SKM-1 treated with dmso at 0.1 percent for 144 hours (cell line): ENCODE measurements around the gene HSPB1.
"Not testable (repeated sequence)": the region's sequence is repeated elsewhere in the genome, so short reads cannot be mapped to it uniquely, and the experiment has no call there.

Source experiments
- DNase-seq: peaks from one replicate; lab custom pipeline; 2025; ENCODE audit not compliant: unreplicated experiment; lab: John Stamatoyannopoulos, UW

HSPB1 gene

DNA sequence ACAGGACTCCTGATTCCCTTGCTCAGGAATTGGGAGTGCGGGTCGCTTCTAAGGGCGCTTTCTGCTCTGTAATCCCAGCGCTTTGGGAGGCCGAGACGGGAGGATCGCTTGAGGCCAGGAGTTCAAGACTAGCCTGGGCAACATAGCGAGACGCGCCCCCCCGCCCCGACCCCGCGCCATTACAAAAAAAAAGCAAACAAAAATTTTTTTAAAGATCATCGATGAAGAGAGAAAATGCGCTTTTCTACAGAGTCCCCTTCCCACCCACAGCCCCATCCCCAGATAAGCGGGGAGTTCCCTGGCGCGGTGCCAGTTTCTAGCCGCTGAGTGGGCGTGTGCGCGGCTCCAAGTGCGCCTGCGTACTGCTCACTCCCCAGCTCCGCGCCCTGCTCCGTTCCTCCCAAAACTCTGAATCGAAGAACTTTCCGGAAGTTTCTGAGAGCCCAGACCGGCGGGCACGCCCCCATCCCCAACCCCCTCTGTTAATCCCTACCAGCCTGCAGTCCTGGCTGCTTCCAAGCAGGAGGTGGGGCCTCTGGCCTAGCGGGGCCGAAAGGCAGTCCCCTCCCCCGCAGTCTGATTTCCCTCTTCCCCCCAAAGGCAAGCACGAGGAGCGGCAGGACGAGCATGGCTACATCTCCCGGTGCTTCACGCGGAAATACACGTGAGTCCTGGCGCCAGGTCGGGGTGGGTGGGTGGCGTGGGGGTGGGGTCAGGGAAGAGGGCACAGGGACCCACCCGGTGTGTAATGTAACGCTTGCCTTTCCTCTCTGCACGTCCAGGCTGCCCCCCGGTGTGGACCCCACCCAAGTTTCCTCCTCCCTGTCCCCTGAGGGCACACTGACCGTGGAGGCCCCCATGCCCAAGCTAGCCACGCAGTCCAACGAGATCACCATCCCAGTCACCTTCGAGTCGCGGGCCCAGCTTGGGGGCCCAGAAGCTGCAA lies 1.0 kb downstream of the HSPB1 start:
- DNase-seq, result peak; percentile 82

GRCh38 chr7:76304888-76305375 lies 2.5 kb downstream of the HSPB1 start:
- DNase-seq, result no peak

GRCh38 chr7:76308874-76309273 lies 6.4 kb downstream of the HSPB1 start:
- DNase-seq, result not testable (repeated sequence)

DNA sequence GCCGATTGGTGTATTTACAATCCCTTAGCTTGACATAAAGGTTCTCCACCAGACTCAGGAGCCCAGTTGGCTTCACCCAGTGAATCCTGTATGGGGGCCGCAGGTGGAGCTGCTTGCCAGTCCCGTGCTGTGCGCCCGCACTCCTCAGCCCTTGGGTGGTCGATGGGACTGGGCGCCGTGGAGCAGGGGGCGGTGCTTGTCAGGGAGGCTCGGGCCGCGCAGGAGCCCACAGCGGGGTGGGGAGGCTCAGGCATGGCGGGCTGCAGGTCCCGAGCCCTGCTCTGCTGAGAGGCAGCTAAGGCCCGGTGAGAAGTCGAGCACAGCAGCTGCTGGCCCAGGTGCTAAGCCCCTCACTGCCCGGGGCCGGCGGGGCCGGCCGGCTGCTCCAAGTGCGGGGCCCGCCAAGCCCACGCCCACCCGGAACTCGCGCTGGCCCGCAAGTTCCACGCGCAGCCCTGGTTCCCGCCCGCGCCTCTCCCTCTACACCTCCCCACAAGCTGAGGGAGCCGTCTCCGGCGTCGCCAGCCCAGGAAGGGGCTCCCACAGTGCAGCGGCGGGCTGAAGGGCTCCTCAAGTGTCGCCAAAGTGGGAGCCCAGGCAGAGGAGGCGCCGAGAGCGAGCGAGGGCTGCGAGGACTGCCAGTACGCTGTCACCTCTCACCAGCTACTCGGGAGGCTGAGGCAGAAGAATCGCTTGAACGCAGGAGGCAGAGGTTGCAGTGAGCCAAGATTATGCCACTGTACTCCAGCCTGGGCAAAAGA lies 7.0 kb downstream of the HSPB1 start:
- not testable (repeated sequence) for DNase-seq

DNA sequence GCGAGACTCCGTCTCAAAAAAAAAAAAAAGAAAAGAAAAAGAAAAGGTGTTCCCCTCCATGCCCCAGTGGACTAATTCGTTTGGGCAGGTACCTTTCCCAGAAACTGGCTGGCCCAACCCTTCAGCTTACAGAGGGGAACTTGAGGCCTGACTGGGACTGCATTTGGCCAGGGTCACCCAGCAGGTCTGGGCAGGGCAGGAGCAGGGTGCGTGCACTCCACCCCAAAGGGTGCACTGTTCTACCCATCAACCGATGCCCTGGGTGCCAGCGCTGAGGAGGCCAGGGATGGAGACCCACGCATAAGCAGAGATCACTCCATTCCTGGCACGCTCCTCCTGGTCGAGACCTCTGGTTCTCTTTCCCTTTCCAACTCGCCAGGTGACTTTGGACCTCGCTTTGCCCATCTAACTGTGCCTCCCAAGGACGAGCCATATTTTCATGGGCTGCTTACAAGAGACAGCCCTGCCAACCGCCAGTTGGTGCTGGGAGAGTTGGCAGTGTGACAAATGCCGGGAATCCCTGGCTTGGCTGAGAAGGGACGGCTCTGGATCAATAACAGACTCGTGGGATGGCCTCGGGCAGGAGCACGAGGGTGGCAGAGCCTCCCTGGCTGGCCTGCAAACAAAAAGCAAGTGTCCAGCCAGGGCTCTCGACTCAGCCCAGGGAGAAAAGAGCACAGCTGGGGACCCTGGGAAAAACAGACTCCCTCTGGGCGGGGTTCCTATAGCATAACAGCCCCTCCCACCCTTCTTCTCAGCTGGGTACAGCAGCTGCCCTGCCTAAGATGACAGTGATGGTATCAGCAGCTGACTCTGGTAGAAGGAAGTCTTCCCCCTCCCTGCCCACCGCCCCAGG lies 7.9 kb downstream of the HSPB1 start:
- no peak for DNase-seq

DNA sequence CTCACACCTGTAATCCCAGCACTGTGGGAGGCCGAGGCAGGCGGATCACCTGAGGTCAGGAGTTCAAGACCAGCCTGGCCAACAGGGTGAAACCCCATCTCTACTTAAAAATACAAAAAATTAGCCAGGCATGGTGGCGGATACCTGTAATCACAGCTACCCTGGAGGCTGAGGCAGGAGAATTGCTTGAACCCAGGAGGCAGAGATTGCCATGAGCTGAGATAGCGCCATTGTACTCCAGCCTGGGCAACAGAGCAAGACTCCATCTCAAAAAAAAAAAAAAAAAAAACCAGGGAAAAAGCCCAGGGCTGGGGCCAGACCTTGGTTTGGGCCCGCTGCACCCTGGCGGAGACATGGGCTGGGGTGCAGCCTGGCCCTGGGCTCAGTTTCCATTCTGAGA lies 9.4 kb downstream of the HSPB1 start:
- not testable (repeated sequence) for DNase-seq

DNA sequence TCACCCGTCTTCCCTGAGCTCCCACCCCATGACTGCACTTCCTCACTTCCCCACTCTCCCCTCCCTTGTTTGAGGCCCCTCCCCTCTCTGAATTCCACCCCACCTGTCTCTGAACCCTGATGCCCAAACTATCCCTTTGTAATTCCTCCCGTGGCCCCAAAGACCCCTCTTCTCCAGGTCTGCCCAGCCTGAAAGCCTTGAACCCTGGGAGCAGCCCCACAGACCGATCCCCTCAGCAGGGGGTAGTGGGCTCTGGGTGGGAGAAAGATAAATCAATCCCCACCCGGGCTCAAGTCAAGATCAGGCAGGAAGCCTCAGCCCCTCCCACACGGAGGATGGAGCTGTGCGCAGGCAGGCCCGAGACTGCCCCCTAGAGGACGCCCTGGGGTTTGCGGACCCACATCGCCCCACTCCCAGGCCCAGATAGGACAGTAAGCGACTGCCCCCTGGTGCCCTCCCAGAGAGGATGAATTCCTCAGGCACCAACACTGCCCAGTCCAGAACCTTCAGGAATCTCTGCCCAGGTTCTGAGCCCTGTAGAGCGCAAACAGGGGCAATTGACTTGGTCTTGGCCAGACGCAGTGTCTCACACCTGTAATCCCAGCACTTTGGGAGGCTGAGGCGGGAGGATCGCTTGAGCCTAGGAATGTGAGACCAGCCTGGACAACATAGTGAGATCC lies 11.7 kb downstream of the HSPB1 start:
- DNase-seq, result peak; percentile 91

GRCh38 chr7:76314740-76315139 lies 12.3 kb downstream of the HSPB1 start:
- DNase-seq, result not testable (repeated sequence)

DNA sequence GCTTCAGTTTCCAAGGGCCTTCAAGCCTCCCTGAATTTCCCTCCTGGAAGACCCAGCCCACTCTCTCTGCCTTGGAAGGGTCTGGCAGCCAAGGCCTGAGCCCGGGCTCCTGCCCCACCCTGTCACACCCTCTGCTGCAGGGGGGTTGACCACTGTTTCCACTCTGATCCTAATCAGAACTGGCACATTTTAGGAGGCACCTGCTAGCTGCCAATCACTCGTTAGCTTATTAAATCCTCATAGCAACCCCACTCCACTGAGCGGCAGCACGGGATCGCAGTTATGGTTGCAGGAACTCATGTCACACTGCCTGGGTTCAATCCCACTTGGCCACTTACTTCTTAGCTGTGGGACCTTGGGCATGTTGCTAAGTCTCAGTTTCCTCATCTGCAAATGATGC lies 12.9 kb downstream of the HSPB1 start:
- no peak for DNase-seq

GRCh38 chr7:76316984-76317781 lies 14.7 kb downstream of the HSPB1 start:
- DNase-seq, result no peak

DNA sequence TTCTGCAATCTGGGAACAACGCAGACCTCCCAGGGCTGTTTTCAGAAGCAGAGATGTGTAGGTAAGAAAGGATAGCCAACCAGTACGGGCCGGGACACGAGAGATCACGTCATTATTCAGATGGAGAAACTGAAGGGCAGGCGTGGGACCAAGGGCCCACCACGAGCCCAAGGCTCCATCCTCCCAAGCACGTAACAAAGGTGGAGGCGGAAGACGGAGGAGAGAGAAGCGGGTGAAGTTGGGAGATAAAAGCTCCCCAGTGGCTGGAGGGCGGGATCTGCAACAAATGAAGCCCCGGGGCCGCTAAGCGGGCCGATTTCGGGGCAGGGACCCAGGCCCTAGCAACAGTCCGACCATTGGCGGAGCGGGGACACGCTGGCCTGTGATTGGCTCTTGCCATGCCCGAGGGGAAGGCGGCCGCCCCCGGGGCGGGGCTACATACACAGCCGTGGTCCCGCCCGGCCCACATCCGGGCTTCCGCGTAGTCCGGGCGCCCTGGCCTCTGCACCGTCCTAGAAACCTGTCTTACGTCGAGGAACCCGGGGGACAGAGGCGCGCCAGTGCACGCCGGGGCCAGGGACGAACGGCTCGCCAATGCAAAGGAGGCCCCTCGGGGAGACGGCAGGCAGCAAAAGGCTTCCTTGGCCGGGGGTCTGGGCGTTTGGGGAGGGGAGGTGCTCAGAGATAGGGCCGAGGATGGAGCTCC lies 15.5 kb downstream of the HSPB1 start:
- peak; percentile 95 for DNase-seq

GRCh38 chr7:76318488-76319353 lies 16.2 kb downstream of the HSPB1 start:
- peak; percentile 78 for DNase-seq

- no peak for DNase-seq
Observed at GRCh38 chr7:76325092-76325491, 22.6 kb downstream of the HSPB1 start.

- no peak for DNase-seq
Observed at GRCh38 chr7:76325811-76326210, 23.3 kb downstream of the HSPB1 start.

DNA sequence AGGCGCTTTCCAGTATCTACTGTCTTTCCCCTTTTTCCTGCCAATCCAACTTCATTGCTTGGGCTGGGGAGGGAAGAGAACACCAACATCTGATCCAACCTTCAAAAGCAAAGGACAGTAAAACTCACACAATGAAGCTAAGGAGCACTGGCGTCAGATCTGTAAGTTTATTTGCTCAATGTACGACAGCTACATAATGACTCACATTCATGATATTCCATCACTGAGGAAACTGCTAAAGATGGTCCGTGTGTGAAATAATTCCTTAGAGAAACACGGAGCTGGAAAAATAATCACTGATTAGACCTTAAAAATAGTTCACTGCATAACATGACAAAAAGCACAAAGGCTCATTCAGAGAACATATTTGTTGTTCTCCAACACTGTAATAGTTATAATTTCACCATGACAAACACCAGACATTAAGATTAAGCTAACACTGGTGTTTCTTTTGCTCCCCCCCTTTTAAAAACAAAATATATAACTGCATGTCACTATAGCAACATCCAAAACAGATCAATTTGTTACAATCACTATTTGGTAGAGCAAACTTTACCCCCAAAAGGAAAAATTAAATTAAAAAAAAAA lies 24.3 kb downstream of the HSPB1 start:
- no peak for DNase-seq

DNA sequence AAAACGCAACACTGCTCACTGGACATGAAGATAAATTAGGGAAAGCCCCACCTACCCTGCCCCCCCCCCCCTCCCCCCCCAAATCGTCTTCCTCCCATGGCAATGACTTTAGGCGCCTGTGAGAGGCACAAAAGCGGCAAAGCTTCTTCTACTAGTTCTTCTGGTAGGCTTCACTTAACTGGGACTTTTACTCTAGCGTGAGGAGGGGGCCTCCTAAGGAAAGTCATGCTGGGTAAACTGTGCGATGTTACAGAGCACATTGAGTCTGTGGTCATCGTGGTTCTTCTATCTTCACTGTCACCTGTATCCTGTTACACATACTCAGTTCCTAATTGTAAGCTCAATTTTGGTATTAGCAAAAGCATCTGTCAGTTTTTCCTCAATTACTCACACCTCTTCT lies 25.1 kb downstream of the HSPB1 start:
- no peak for DNase-seq

DNA sequence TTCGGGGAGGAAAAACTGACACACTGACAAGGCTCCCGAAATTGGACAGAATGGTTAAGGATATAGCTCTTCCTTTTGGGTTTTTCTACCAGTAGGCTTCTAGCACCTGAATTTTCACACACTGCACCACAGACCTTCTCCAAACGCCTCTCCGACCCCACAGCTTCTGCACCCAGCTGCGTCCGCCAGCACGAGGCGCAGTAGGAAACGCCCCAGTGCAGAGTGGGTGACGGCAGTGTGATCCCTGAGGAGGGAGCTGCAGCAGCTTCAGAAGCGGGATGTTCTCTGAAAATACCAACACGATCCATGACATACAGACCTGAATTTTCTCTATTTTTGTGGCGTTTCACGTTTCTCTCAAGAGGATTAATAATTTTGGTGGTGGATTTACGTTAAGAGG lies 25.9 kb downstream of the HSPB1 start:
- no peak for DNase-seq

DNA sequence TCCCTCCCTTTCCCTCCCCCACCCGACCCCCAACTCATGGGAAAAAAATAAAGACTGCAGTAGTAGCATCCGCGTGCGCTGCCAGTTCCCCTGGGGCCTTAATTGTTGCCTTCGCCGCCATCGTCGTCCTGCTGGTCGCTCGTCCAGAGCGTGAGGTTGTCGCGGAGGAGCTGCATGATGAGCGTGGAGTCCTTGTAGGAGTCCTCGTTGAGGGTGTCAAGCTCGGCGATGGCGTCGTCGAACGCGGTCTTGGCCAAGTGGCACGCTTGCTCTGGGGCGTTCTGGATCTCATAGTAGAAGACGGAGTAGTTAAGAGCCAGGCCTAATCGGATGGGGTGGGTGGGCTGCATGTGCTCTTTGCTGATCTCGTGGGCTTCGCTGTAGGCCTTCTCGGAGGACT lies 27.0 kb downstream of the HSPB1 start:
- DNase-seq, result no peak
